ENCODE results near the gene PTPRN2.

PTPRN2 gene

DNA sequence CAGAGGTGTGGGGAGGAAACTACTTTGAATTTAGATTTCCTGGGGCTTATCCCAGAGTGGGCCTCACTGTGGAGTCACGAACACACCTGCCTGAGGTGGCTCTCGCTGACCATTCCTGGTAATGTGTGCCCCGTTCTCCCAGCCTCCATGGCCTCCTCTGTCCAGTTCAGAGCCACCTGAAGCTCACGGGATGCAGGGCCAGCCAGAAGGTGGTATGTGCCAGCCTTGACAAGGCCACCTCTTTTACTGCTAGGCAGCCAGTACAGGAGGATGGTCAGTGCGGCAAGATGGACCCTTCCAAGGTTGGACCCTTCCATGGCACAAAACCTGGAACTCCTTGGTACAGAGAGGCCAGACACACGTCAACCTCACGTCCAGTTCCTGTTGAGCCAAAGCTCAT is 1040.5 kb downstream of the PTPRN2 start:
- no peaks in the 10 kb centered on the region for H3K36me3 ChIP-seq (ENCODE audit: control insufficient read depth, insufficient read depth, low read length)
- H2AFZ ChIP-seq = no peak overlapping the region
- no peak overlapping the region for H3K4me2 ChIP-seq (ENCODE audit: low read length)
- H3K4me1 ChIP-seq = no peaks in the 10 kb centered on the region
- H3K4me3 ChIP-seq (ENCODE audit: low read depth, low read length) = no peak overlapping the region
- no peak overlapping the region for H3K27ac ChIP-seq
- H3K9me3 ChIP-seq (ENCODE audit: control insufficient read depth, low read length) = no peaks in the 10 kb centered on the region
- H3K79me2 ChIP-seq = no peaks in the 10 kb centered on the region
- TF ChIP-seq CTCF (IDR thresholded peaks at IDR 0.05) = no peak
- no peaks in the 10 kb centered on the region for H3K27me3 ChIP-seq (ENCODE audit: control insufficient read depth, insufficient read depth, low read length)
- H3K9ac ChIP-seq = no peak overlapping the region

DNA sequence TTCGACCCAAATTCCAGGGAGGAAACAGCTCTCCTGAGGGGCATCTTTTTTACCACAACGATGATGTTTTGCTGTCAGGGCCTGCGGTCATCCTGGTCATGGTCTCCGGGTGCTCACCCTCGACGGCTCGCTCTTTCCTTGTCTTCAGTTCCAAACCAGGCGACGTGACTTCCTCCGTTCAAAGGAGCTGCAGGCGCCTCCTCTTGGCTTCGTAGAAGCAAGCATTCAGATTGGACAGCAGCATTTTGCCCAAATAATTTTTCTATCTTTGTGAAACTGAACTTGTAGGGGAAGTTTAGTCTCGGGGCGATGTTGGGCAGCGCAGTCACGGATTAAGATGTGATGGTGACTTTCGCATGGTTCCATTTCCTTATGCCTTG is 1042.0 kb downstream of the PTPRN2 start:
- no peak for TF ChIP-seq CTCF (IDR thresholded peaks at IDR 0.05)
- H2AFZ ChIP-seq = no peak overlapping the region
- no peaks in the 10 kb centered on the region for H3K4me1 ChIP-seq
- no peak overlapping the region for H3K27ac ChIP-seq
- no peak overlapping the region for H3K4me3 ChIP-seq (ENCODE audit: low read depth, low read length)
- H3K27me3 ChIP-seq (ENCODE audit: control insufficient read depth, insufficient read depth, low read length) = no peaks in the 10 kb centered on the region
- no peaks in the 10 kb centered on the region for H3K9me3 ChIP-seq (ENCODE audit: control insufficient read depth, low read length)
- no peaks in the 10 kb centered on the region for H3K36me3 ChIP-seq (ENCODE audit: control insufficient read depth, insufficient read depth, low read length)
- no peaks in the 10 kb centered on the region for H3K79me2 ChIP-seq
- H3K4me2 ChIP-seq (ENCODE audit: low read length) = no peak overlapping the region
- H3K9ac ChIP-seq = no peak overlapping the region

DNA sequence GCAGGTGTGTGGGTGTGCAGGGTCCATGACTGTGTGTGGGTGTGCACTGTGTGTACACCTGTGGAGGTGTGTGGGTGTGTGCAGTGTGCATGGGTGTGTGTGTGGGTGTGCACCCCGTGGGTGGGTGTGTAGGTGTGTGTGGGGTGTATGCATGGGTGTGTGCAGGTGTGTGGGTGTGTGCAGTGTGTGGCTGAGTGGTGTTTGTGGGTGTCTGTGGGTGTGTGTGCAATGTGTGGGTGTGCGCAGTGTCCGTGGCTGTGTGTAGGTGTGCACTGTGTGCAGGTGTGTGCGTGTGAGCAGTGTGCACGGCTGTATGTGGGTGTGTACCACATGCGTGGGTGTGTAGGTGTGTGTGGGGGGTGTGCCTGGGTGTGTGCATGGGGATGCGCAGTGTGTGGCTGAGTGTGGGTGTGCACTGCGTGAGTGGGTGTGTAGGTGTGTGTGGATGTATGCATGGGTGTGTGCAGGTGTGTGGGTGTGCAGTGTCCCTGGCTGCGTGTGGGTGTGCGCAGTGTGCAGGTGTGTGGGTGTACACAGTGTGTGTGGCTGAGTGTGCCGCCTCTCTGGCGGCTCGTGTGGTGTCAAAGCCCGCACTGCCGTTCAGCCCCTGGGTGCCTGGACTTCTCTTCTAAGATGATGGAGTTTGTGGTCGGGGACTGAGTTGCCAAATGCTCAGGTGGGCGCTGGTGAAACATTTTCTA is 1042.5 kb downstream of the PTPRN2 start:
- Histone ChIP-seq H3K79me2 (no peaks in the 10 kb centered on the region), H3K9ac (no peak overlapping the region), H3K27me3 (ENCODE audit: control insufficient read depth, insufficient read depth, low read length) (no peaks in the 10 kb centered on the region), H3K36me3 (ENCODE audit: control insufficient read depth, insufficient read depth, low read length) (no peaks in the 10 kb centered on the region), H3K4me3 (ENCODE audit: low read depth, low read length) (no peak overlapping the region), H2AFZ (no peak overlapping the region), H3K4me2 (ENCODE audit: low read length) (no peak overlapping the region), H3K4me1 (no peaks in the 10 kb centered on the region), H3K9me3 (ENCODE audit: control insufficient read depth, low read length) (no peaks in the 10 kb centered on the region), H3K27ac (no peak overlapping the region)
- TF ChIP-seq CTCF (IDR thresholded peaks at IDR 0.05) = no peak

DNA sequence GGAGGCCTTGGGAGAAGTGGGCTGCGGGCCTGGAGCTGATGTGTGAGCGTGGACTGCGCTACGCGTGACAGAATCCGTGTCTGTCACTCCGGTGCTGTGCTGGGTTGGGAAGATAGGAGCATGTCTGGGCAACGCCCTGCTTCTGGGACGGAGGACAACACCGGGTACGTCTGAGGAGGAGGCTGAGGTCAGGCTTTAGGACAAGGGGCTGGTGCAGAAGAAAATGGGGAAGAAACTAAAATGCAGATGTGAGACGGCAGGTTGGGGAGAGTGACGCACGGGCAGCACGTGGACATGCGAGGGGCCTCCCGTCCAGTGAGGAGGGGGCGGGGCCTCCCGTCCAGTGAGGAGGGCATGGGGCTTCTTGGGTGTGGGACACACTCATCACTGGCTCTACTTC is 1043.4 kb downstream of the PTPRN2 start:
- Histone ChIP-seq H3K9me3 (ENCODE audit: control insufficient read depth, low read length) (no peaks in the 10 kb centered on the region), H2AFZ (no peak overlapping the region), H3K4me3 (ENCODE audit: low read depth, low read length) (no peak overlapping the region), H3K9ac (no peak overlapping the region), H3K27ac (no peak overlapping the region), H3K79me2 (no peaks in the 10 kb centered on the region), H3K27me3 (ENCODE audit: control insufficient read depth, insufficient read depth, low read length) (no peaks in the 10 kb centered on the region), H3K36me3 (ENCODE audit: control insufficient read depth, insufficient read depth, low read length) (no peaks in the 10 kb centered on the region), H3K4me2 (ENCODE audit: low read length) (no peak overlapping the region), H3K4me1 (no peaks in the 10 kb centered on the region)
- TF ChIP-seq CTCF (IDR thresholded peaks at IDR 0.05) = no peak

DNA sequence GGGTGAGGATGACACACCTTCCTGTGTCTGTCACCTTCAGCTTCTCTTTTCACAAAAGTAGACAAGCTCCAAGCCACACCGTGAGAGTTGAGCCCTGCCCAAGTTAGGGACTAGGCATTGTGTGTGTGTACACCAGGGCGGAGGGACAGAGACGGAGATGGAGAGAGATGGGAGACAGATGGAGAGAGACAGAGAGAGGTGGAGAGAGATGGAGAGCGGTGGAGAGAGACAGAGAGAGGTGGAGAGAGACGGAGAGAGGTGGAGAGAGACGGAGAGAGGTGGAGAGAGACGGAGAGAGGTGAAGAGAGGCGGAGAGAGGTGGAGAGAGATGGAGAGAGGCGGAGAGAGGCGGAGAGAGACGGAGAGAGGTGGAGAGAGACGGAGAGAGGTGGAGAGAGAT is 1043.8 kb downstream of the PTPRN2 start:
- Histone ChIP-seq H3K4me2 (ENCODE audit: low read length) (no peak overlapping the region), H3K9ac (no peak overlapping the region), H2AFZ (no peak overlapping the region), H3K27me3 (ENCODE audit: control insufficient read depth, insufficient read depth, low read length) (no peaks in the 10 kb centered on the region), H3K4me3 (ENCODE audit: low read depth, low read length) (no peak overlapping the region), H3K27ac (no peak overlapping the region), H3K36me3 (ENCODE audit: control insufficient read depth, insufficient read depth, low read length) (no peaks in the 10 kb centered on the region), H3K9me3 (ENCODE audit: control insufficient read depth, low read length) (no peaks in the 10 kb centered on the region), H3K4me1 (no peaks in the 10 kb centered on the region), H3K79me2 (no peaks in the 10 kb centered on the region)
- TF ChIP-seq CTCF (IDR thresholded peaks at IDR 0.05) = no peak

Measured in parathyroid adenoma (tissue), 2 donors.